Central memory CD4-positive, alpha-beta T cell (primary cell): Measurements from ENCODE around the gene CDK4.

Experiments
- DNase-seq: peaks from one replicate; pipeline ENCODE4 v3.0.0; 2022

Gene CDK4

DNA sequence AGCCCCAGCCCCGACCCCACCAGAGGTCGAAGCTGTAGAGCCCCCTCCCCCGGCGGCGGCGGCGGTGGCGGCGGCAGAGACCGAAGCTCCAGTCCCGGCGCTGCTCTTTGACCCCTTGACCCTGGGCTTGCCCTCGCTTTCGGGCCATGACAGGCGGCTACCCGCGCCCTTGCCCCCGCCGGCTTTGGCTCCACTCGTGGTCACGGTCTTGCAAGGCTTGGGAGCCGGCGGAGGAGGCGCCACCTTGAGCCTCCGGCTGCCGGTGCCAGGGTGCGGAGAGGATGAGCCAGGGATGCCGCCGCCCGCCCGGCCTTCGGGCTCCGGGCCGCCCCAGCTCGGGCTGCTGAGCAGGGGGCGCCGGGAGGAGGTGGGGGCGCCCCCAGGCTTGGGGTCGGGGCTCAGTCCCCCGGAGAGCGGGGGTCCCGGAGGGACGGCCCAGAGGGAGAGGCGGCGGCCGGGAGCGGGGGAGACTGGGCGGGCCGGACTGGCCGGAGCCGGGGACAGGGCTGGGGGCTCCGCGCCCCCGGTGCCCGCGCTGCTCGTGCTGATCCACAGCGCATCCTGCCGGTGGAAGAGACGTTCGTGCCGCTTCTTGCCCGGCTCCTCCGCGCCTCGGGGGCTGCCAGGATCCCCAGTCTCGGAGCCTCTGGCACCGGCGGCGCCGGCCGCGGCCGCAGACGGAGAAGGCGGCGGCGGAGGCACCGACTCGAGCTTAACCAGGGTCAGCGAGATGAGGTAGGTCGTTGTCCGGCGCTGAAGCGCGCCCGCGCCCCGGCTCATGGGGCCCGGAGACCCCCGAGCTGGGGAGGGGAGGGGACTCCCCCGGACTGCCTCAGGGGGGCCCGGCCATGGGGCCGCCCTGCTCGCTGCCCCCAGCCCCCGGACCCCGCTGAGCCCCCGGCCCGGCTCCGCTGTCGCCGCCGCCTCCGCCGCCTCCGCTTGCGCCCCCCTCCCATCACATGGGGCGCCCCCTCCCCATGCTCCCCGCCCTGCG, 14.3 kb downstream of the CDK4 start:
- DNase-seq, result no peak

DNA sequence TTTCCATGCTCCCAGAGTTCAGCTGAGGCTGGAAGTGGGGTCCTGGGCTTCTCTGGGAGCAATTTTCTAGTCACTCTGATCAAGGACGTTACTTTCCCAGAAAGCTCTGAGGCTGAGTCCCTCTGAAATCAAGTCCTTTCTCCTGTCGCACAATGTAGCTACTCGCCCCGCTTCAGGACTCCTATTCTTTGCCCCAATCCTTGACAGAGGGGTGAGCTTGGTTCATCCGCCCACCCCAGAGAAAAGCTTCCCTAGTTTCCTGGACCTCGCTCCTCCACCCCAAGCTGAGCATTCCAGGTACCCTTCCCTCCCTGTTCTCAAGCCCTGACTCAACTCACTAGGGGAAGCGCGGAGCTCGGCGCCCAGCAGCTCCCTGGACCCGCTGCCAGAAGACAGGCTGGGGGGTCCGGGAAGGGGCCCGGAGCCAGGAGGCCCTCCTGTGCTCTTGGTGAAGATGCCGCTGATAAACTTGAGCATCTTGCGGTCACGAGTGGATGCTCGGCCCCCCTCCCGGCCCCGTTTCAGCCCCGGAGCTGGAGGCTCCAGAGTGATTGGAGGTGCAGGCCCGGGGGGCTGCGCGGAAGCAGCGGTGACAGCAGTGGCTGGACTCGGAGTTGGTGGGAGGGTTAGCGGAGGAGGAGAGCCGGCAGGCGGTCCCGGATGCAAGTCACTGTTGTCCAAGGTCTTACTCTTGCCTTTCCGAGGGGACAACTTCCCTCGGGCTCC, 15.2 kb downstream of the CDK4 start:
- DNase-seq, result no peak

DNA sequence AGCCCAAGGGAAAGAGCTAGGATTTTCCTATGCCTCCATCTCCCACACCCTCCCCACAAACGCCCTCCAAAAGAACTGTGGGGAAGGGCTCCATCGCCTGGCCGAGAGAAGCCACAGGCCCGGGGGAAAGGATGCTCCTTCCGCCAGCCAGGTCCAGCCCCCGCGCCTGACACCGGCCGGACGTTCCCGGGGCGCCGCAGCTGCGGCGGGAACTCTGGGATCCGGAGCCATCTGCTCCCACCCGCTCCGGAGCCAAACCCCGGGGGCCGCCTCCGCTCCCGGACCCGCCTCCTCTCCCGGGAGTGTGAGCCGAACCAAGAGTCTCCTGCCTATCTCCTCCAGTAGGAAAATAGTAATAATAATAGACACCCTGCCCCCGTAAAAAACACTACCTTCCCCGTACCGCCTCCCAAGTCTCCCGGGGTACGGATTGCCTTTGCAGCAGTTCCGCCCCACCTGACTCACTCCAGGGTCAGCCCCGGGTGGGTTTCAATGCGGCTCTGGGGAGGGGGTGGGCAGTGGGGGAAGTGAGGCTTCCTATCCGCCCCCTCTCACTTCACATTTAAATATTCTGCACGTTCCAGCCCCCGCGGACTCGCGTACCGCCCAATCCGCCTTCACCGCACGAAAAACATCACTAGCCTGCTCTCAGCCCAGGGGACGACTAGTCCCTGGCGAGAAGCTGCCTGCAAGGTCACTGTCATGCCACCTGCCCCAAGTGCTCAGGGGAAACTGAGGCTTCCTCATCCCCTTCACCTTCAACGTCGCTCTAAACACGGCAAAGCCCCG, 16.0 kb downstream of the CDK4 start:
- no peak for DNase-seq

DNA sequence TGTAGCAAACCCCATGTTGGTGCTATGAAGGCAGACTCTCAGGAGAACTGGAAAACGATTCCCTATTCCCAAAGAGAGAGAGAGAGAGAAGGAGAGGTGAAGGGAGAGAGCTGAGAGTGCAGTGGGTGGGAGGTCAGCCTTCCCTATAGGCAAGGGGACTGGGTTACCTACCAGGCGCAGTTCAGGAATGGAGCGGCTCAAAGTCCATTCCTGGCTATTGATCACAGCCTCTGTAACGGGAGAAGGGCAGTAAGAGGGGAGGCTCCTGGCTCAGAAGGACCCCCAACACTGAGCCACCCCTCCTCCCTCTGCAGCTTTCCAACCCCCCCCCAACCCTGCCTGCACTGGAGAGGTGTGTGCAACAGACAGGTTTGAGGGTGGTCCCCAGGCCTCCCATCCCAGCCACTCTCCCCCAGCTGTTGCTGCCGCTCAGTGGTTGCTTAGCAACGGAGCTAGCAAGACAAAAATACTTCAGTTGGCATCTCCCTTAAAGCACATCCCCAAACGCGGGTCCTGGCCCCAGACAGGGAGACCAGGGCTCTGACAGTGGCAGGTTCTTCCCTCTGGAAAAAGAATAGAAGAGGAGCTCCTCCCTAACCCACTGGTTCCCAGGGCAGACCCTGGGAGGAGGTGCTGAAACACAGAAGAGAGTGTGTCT, 16.8 kb downstream of the CDK4 start:
- no peak for DNase-seq

DNA sequence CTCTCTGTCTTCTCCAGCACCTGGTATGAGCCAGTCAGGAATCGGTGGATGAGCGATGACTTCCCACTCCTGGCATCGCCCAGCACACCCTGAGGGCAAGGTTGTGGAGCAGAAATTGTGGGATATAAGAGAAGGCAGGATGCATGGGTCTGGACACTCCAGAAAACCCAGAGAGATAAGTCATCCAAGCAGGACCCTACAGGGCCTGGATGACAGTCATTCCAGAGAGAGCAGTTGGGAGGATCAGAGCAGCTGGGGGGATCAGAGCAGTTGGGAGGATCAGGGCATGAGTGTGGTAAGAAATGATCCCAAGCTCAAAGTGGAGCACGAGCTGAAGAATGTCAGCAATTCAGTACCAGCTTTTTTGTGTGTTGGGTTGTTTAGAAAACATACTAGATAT, 17.5 kb downstream of the CDK4 start:
- DNase-seq, result no peak

DNA sequence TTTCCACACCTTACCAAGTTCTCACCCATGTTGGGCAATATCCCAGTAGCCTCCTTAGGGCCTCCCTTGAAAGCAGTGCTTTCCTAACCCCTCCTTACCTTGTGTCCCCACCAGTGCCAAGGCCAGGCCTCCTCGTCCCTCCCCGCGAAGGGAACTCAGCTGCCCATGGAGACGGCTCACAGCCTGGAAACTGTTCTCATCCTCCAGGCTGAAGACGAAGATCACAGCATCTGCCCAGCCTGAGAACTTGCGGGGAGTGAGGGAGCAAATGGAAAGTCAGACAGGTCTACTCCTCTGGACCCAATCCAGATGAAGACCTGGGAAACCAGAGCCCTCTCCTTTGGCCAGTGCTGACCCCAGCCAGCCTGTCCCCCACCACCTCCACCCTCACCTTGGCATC, 18.2 kb downstream of the CDK4 start:
- no peak for DNase-seq

DNA sequence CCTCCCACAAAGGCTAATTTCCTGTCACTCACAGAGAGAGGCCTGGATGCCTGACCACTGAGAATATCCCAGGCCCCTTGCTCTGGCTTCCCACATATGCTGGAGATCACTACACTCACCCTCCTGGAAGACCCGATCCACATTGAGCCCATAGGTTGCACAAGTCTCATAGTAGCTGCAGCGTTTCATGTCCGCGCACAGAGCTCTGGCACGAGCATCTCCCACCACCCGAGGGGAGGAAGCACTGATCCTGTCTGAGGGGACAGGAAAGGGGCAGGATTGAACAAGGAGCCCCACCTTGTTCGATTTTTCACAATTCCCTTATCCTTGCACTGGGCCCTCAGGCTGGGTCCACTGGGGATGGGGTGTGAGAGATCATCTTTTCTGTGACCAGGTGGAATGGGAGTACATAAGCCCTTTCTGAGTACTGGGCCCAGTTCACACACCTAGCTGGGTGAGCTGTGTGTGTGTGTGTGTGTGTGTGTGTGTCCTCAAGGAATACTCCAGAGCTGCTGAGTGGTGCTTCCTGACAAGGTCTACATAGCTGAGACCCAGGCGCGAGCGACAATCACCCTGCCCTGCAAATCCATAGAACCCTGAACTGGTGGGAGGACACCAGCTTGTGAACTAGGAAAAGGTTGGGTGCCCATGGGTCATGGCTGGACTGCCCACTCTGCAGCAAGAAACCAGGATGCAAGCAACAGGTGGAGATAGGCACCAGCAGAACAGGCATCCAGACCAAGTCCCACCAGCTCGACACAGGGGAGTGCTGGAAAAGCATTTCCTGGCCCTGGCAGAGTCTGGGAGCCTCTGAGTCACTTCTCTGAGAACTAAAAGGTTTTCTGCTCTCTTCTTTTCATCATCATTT, 19.1 kb downstream of the CDK4 start:
- DNase-seq, result no peak

DNA sequence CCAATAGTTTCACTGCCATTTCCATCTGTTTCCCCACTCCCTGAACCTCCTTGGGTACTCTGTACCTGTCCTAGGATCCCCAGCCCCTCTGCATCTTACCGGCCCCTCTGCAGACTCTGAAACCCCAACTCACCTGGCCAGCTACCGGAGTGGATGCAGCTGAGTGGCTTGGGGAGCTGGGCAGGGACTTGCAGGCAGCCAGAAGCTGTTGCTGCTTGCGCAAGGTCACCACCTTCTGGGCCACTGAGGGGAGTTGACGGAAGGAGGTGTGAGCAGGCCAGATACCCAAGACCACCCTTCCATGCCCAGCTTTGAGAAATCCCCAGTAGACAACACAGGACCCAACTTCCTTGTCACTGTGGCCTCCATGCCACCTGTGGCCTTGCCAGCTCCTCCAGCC, 19.8 kb downstream of the CDK4 start:
- no peak for DNase-seq

DNA sequence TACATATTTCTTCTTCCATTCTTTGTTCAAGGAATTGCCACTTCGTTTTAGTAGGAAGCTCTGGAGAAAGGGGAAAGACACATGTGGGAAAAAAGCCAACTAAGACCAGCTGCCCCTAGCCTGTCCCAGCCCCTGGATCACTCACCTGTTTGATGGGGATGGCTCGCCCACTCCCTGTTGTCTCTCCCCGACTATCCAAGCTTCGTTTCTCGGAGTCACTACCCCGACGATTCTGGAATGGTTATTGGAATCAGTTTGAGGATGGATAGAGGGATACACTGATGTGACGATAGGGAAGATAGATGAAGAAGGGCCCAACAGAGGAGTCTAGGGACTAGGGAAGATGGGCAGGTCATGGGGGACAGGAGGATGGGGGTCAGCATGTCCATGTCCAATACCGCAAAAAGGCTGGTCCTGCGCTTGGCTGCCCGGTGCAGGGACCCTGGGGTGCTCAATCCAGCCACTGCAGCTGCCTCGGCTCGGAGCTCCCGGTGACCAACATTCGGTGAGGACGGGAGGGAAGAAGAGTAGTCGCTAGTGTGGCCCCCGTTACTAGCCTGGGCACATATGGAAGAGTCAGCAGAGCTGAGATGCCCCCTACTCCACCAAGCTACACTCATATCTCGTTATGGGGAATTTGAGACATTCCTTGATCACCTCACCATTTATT, 20.6 kb downstream of the CDK4 start:
- DNase-seq, result no peak

DNA sequence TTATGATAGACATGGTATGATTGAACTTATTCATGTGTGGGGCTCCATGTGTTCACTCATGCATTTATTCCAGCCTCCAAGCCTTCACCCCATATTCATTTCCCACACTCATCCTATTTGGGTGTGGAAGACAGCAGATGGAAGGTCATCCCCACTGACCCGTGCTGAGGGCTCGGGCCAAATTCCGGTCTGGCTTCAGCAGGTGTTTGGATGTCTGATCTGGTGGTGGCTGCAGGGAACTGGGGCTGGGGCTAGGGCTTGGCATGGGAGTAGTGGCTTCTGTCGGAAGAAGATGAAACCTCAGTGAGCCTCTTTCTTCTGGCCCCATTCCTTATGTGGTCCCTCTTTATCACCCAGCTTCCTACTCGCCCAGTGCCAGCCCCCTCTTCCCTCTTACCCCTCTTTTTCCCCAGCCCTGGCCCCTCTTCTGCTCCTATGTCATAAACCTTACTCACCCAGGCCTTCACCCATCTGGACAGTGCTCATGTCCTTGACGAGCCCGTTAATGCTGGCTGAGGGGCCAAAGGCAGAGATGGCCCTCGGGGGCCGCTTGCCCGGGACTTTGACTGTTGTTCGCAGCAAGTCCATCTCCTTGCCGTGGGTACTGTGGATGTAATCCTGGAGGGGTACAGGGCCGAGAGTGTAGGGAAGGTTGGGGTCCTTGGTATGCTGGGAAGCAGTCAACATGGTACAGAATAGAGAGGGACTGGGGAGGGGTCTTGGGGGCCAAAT, 21.6 kb downstream of the CDK4 start:
- DNase-seq, result no peak

DNA sequence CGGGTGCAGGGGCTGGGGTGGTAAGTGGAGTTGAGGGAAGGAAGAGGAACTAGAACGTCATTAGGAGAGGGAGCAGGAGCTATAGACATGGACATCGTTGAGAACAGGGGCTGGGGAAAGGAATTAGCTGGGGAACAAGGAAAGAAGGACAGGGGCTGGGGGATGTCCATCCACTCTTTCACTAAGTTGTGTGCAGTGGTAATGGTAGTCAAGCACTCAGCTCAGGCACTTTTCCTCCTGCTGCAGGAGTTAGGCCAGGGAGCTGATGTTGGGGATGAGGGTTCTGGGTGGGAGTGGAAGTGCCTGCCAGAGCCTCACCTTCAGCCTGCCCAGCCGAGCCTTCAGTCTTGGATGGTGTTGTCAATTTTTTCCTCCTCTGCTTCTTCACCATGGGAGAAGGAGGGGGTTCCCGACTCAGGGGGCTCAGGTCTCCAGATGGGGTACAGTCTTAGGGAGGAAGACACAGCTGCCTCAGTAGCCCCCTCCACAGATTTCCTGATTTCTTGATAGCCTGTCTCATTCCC, 22.7 kb downstream of the CDK4 start:
- DNase-seq, result no peak

DNA sequence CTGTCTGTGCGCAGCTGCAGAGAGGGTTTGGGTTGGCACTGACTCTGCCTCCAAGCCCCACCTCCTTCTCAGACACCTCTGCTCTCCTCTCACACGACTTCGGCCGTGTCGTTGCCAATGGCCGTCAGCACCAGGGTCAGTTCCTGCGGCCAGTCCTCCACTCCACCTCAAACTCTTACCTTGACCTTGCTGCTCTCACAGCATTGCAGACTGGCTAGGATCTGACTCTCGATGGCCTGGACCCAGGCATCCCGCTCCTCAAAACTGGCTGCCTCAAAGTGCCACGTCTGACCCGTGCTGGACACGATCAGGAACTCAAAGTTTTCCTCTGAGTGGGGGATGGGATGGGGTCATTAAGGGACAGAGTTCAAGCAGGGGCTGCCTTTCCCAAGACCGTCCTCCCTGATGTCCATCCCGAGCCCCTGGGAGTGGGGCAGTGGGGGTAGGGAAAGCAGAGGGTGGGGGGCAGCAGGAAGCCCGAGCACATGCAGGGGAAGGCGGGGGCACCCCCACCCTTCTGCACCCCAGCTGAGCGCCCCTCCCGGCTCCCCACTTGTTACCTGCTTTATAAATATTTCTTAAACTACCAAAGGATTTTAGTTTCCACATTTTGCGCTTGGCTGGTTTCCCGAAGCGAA, 24.2 kb downstream of the CDK4 start:
- DNase-seq, result no peak

DNA sequence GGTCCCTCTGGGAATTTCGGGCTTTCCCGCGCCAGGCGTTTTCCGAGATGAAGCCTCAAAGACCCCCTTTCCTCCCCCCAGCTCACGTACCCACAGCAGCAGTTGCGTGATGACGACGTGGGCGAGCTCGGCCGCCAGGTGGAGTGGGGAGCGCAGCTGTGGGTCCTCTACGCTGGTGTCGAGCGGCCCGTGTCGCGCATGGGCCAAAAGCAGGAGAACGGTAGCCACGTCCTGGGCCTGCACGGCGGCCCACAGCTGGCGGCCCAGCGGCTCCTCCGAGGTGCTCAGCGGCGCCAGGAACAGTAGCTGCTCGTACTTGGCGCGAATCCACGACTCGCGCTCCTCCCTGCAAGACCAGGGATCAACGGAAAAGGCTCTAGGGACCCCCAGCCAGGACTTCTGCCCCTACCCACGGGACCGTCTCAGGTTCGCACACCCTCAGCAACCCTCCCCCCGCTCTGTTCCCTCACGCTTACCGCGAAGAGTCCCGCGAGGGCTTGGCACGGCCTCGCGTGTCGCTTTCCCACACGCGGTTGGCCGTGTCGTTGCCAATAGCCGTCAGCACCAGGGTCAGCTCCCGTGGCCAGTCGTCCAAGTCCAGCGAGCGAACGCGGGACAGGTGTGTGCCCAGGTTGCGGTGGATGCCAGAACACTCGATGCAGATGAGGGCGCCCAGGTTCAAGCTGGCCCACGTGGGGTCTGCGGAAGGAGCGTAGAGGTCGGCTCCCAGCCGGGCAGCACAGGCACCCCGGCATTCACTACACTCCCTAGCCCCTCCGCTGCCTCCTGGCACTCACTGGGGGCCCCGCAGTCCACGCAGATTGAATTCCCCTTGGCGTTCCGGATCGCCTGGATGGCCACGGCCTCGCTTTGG, 25.0 kb downstream of the CDK4 start:
- DNase-seq, result no peak

DNA sequence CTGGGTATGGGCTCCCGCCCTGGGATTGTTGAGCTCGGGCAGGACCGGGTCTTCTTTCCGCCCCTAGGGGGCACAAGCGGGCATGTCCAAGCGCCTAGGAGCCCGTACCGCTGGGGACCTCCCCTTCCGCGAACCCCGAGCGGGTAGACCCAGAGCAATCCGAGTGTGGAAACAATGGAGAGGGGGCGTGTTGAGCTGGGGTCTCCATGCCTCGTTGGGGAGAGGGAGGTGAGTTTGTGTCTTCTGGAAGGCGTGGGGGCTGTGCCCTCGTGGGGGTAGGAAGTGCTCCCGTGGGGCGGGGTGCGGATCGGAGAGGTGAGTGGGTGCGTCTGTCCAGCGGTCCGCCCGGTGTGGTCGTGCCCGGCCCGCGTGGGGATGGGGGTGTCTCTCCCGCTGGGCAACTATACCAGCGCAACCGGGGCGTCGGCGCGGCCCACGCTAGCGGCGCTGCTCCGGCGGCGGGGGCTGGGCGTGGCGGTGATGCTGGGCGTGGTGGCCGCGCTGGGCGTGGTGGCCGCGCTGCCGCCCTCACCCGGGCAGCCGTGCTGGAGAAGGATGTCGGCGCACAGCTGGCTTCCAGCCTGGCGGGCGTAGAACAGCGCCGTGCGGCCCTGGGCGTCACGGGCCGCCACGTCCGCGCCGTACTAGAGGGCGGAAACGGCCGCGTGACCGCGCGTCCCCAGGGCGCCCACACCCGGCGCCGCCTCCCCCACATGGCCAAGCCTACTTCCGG, 25.8 kb downstream of the CDK4 start:
- no peak for DNase-seq

DNA sequence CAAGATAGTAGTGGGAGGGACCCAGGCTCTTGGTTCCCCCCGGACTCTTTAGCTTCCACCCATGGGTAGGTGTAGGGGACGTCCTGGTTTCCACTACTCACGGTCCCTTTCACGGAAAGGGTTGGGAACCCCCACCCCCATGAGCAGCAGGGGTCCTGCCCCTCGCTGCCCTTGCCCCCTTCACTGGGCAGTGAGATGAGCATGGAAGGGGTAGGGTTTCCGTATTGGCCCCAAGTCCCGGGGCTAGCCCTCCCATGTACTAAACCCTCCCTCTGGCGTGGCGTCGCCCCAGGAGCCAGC, 26.3 kb downstream of the CDK4 start:
- no peak for DNase-seq

DNA sequence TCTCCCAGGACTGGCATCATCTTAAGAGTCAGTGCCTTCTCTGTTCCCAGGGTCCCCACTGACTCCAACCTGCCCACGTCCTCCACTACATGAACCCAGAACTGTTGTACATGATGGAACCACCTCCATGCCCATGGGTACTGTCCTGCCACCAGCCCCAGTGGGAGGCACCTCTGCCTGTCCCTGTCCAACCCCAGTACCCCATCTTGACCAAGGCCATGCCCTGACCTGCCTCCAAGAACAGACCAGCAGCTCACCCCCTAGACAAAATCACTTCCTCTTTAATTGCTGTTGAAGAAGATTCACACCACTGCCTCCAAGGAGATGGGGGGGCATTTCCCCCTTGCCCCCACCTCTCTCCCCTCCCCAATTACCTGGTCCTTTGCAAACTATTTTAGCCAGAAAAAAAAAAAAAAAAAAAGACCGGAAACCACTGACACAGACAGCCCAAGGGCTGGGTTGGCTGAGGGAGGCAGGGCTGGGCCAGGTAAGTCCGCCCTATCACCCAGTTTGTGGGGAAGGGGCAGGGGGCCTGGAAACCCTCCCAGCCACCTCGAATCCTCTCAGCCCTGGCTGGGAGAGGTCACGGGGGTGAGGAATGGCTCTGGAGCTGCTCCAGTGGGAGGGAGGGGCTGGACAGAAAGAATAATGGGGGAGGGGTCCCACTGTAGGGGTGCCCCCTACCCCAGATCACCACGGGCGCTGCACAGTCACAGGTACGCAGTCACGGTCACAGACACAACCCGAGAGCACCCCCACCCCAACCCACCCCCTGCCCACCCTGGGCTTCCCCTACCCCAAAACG, 27.0 kb downstream of the CDK4 start:
- DNase-seq, result no peak
